Measurements from ENCODE around the gene RB1.

GRCh38 chr13:48322294-48322693, 18.7 kb downstream of the RB1 start:
- no peak for TF ChIP-seq GATA3 (IDR thresholded peaks at IDR 0.05; ENCODE audit: low read depth, low read length)
- no peak for TF ChIP-seq GATA2 (IDR thresholded peaks at IDR 0.05; ENCODE audit: low read depth, low read length)
